Osteocyte (in vitro differentiated cells): Measurements from ENCODE around the gene FASLG. TPM values are rescaled to one million over a fixed set of nuclear protein-coding genes. Genes with fewer than 3 reads are reported as not detected.

Experiments used
- DNase-seq: peaks from one replicate; pipeline ENCODE4 v3.0.0; 2021; ENCODE audit warnings: mixed read lengths; ENCODE audit not compliant: unreplicated experiment; ENCODE audit errors: extremely low spot score
- H3K27ac Mint-ChIP-seq: one replicate; pipeline ENCODE4 v1.8.0; 2021; ENCODE audit warnings: mild to moderate bottlenecking, mixed read lengths; ENCODE audit not compliant: unreplicated experiment
- H3K27me3 Mint-ChIP-seq: one replicate; pipeline ENCODE4 v1.8.0; 2021; ENCODE audit warnings: mixed read lengths; ENCODE audit not compliant: unreplicated experiment
- H3K36me3 Mint-ChIP-seq: one replicate; pipeline ENCODE4 v1.8.0; 2021; ENCODE audit warnings: mixed read lengths; ENCODE audit not compliant: unreplicated experiment
- H3K4me1 Mint-ChIP-seq: one replicate; pipeline ENCODE4 v1.8.0; 2021; ENCODE audit warnings: mixed read lengths; ENCODE audit not compliant: unreplicated experiment
- H3K4me3 Mint-ChIP-seq: one replicate; pipeline ENCODE4 v1.8.0; 2021; ENCODE audit warnings: mild to moderate bottlenecking, moderate library complexity, mixed read lengths; ENCODE audit not compliant: unreplicated experiment
- H3K9me3 Mint-ChIP-seq: one replicate; pipeline ENCODE4 v1.8.0; 2021; ENCODE audit warnings: mixed read lengths; ENCODE audit not compliant: unreplicated experiment
- total RNA-seq: library from RNA; stranded (reverse); gene quantifications from 2 replicates; pipeline ENCODE4 v1.2.1, GENCODE V29; 2021
- TF ChIP-seq, protein P1 (sequence below): fragments of 200-600 bp; sonication (generic); IDR thresholded peaks from 2 replicates; pipeline ENCODE4 v1.5.0; 2021; ENCODE audit warnings: antibody characterized with exemption, mild to moderate bottlenecking, moderate library complexity

Gene FASLG
- total RNA-seq, 1 donor from 2014 or later, result not detected

DNA sequence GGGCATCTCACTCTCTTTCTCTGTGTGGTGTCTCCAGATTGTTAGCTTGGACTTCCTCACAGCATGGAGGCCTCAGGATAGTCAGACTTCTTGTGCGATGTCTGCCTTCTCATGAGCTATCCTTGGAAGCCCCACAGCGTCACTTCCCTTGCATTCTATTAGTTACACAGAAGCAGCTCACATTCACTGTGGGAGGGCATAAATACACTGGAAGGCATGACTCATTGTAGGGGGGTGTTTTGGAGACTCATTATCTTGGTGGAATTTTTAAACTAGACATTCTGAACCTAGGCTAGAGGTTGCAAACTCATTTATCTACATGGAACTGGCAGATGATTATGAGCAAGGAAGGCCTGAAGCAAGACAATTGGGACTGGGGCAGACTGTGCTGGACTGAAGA is 21.4 kb upstream of the FASLG start:
- Mint-ChIP-seq H3K4me3 (no peak overlapping the region), H3K27me3 (no peaks in the 10 kb centered on the region), H3K9me3 (peaks cover 3% of the 10 kb centered on the region), H3K27ac (no peak overlapping the region), H3K36me3 (no peaks in the 10 kb centered on the region), H3K4me1 (peaks cover 22% of the 10 kb centered on the region)
- no peak for DNase-seq
- TF ChIP-seq, protein P1, sequence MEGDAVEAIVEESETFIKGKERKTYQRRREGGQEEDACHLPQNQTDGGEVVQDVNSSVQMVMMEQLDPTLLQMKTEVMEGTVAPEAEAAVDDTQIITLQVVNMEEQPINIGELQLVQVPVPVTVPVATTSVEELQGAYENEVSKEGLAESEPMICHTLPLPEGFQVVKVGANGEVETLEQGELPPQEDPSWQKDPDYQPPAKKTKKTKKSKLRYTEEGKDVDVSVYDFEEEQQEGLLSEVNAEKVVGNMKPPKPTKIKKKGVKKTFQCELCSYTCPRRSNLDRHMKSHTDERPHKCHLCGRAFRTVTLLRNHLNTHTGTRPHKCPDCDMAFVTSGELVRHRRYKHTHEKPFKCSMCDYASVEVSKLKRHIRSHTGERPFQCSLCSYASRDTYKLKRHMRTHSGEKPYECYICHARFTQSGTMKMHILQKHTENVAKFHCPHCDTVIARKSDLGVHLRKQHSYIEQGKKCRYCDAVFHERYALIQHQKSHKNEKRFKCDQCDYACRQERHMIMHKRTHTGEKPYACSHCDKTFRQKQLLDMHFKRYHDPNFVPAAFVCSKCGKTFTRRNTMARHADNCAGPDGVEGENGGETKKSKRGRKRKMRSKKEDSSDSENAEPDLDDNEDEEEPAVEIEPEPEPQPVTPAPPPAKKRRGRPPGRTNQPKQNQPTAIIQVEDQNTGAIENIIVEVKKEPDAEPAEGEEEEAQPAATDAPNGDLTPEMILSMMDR, result no peak

DNA sequence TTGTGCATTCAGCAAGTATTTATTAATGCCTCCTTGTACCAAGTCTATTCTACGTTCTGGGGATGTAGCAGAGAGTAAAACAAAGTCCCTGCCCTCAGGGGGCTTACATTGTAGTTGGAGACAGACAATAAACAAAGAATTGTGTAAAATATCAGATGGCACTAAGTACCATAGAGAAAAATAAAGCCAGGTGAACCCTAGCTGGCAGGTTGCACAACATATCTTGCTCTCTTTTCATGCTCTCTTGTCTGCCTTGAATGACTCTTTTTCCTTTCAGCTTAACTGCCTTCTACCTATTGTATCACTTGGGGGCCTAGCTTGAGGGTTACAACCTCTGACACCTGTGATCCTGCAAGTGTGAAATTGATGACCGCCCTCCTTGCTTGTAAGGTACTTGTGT is 20.7 kb upstream of the FASLG start:
- Mint-ChIP-seq H3K27me3 (no peaks in the 10 kb centered on the region), H3K36me3 (no peaks in the 10 kb centered on the region), H3K9me3 (peaks cover 3% of the 10 kb centered on the region), H3K27ac (no peak overlapping the region), H3K4me1 (peaks cover 29% of the 10 kb centered on the region), H3K4me3 (no peak overlapping the region)
- TF ChIP-seq, protein P1, result no peak
- no peak for DNase-seq

DNA sequence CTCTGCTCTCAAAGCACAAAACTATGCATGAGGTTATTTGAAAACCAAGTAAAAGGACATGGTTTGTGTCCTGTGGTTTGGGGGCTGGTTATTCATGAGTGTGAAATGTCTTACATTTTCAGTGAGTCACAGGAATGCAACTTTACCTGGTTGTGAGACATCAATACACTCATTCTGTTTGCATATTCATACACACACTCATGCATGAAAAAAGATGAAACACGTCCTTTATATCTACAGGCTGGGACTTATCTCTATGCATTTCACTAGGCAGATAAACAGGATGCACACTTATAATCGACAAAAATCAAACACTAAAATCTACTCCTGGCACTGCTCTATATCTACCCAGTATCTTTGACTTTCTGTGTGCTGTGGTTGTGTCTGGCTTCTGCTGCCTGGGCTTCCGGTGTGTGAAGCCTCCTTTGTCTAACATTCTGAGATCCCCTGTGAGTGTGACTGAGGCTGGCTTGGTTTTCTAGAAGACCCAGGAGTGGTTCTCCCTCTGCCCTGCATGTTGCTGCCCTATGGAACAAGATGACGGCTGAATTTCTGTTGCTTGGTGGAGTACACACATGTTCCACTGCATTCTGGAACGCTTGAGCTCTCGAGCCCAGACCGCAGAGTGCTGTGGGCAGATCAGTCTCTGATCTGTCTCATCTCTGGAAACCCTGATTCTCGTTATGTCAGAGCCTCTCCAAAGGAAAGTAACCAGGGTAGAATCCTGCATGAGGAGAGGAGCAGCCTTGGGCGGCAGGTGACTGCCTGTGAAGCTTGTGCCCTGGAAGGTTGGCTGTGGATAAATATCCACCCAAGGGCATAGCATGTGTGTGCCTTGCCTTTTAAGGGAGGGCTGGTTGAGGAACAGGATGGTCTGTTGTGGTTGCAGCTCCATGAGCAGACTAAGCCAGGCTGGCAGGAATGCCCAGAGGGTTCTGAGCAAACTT is 19.7 kb upstream of the FASLG start:
- Mint-ChIP-seq H3K9me3 (peaks cover 3% of the 10 kb centered on the region), H3K27ac (no peak overlapping the region), H3K4me1 (peaks cover 29% of the 10 kb centered on the region), H3K27me3 (no peaks in the 10 kb centered on the region), H3K4me3 (no peak overlapping the region), H3K36me3 (no peaks in the 10 kb centered on the region)
- DNase-seq, result no peak
- TF ChIP-seq, protein P1, result no peak

DNA sequence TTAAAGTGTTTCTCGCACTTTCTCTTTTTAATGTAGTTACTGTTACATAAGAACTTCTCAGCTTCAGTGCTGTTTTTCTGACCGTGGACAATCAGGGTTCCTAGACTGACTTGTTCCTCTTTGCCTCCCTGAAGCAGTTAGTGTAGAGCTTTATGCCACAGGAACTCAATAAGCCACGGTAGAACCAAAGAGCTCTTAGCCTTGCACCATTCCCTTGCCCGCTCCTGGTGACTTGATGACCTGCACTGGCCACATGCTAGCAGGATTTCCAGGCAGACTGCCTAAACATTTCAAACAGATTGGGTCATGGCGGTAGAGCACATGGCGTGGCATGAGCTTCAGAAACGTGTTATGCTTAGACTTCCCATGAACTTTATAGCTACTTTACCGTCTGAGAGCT is 18.8 kb upstream of the FASLG start:
- DNase-seq, result no peak
- peaks cover 3% of the 10 kb centered on the region for H3K9me3 Mint-ChIP-seq
- no peak overlapping the region for H3K4me3 Mint-ChIP-seq
- H3K27ac Mint-ChIP-seq, result no peak overlapping the region
- TF ChIP-seq, protein P1, result no peak
- H3K4me1 Mint-ChIP-seq, result peaks cover 29% of the 10 kb centered on the region
- H3K36me3 Mint-ChIP-seq, result no peaks in the 10 kb centered on the region
- H3K27me3 Mint-ChIP-seq, result no peaks in the 10 kb centered on the region

DNA sequence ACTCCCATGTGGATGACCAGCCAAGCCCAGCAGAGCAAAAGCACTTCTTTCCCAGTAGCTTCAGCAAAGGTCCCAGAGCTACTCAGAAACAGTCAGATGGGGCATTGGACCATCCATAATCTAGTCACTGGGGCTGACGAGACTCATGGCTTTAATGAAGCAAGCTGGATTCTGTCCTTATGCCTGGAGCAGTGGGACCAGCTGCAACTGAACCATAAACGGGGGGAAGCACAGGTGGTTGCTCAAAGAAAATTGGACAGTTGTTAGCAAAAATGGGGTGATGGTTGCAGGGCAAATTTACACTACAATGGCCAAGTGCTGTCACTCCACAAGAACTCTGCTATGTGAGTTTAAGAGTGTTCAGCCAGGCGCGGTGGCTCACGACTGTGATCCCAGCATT is 17.4 kb upstream of the FASLG start:
- H3K4me3 Mint-ChIP-seq, result no peak overlapping the region

More for the DNA sequence above, 17.4 kb upstream of the FASLG start:
- TF ChIP-seq, protein P1, result no peak
- Mint-ChIP-seq H3K27ac (no peak overlapping the region), H3K4me1 (peaks cover 29% of the 10 kb centered on the region), H3K27me3 (no peaks in the 10 kb centered on the region), H3K36me3 (no peaks in the 10 kb centered on the region), H3K9me3 (peaks cover 3% of the 10 kb centered on the region)
- no peak for DNase-seq
